ENCODE measurements around the gene BEAN1. TPM values are rescaled to one million over a fixed set of nuclear protein-coding genes. Genes with fewer than 3 reads are reported as not detected.

BEAN1 gene
- total RNA-seq, 1 experiment from 2014 or later = 1.1 TPM

GRCh38 chr16:66405057-66405783, 21.9 kb upstream of the BEAN1 start:
- TF ChIP-seq, protein P1, sequence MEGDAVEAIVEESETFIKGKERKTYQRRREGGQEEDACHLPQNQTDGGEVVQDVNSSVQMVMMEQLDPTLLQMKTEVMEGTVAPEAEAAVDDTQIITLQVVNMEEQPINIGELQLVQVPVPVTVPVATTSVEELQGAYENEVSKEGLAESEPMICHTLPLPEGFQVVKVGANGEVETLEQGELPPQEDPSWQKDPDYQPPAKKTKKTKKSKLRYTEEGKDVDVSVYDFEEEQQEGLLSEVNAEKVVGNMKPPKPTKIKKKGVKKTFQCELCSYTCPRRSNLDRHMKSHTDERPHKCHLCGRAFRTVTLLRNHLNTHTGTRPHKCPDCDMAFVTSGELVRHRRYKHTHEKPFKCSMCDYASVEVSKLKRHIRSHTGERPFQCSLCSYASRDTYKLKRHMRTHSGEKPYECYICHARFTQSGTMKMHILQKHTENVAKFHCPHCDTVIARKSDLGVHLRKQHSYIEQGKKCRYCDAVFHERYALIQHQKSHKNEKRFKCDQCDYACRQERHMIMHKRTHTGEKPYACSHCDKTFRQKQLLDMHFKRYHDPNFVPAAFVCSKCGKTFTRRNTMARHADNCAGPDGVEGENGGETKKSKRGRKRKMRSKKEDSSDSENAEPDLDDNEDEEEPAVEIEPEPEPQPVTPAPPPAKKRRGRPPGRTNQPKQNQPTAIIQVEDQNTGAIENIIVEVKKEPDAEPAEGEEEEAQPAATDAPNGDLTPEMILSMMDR (IDR thresholded peaks at IDR 0.05; ENCODE audit: unreplicated experiment) = no peak
- BruUV-seq (replicated peaks) = no TSS peak
- DNase-seq (ENCODE audit: unreplicated experiment) = no peak
- CTCF ChIA-PET = interaction anchor here (0.6 to 8.9 kb wide), 38 partner anchors 10 to 468 kb away, joined by 3 to 189 read pairs (median 4); partner anchors contain the start of genes CDH5 and CKLF
- intact Hi-C loops (cut with micrococcal nuclease) = loop anchor here (5.0 to 10.0 kb wide), 3 partner anchors 48 to 340 kb away; partner anchors contain the start of genes CKLF and TK2
- no peak overlapping the region for H3K4me3 Mint-ChIP-seq (ENCODE audit: unreplicated experiment)
- H3K27ac Mint-ChIP-seq (ENCODE audit: low read depth, unreplicated experiment) = no peak overlapping the region
- H3K9me3 Mint-ChIP-seq (ENCODE audit: unreplicated experiment) = no peaks in the 10 kb centered on the region
- POLR2A ChIA-PET = interaction anchor here (2.6 kb wide), 1 partner anchor 103 kb away, joined by 13 read pairs; no protein-coding TSS in a partner anchor
- peaks cover 10% of the 10 kb centered on the region for H3K36me3 Mint-ChIP-seq (ENCODE audit: insufficient read depth, unreplicated experiment)
- peaks cover 24% of the 10 kb centered on the region for H3K4me1 Mint-ChIP-seq (ENCODE audit: insufficient read depth, unreplicated experiment)
- H3K27me3 Mint-ChIP-seq (ENCODE audit: insufficient read depth, unreplicated experiment) = no peaks in the 10 kb centered on the region

DNA sequence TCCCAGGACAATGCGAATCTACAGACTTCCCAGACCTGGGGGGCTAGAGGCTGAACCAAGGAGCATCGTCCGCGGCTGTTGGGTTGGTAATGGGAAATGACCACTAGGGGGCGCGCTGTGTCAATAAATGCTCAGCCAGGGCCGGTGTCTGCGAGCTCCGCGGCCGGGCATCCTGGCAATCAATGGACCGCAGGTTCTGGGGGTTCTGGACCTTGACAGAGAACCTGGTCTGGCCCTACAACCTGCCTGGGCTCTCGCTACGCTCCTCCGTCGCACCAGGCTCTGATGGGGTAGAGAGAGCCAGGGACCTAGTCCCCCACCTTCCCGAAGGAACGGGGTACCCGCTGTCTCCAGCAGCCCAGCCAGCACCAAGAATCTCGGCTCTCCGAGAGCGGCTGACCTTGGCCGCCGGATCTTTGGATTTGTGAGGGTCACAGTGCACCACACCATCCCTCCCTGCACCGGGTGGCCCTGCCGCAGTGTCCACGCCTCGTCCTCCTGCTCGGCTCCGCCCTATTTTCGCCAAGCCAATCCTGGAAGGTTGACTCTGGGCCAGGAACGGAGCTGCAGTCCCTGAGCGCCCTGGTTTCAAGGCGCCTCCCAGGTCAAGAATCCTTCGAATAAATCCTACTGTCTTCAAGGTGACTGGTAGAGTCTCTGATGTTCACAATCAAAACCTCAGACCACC, 20.4 kb upstream of the BEAN1 start:
- ChIA-PET POLR2A (interaction anchor here (0.6 to 5.3 kb wide), 19 partner anchors 8 to 461 kb away, joined by 3 to 65 read pairs (median 4); partner anchors contain the start of genes CKLF, CMTM4 and TK2), CTCF (interaction anchor here (0.6 to 8.9 kb wide), 43 partner anchors 8 to 468 kb away, joined by 3 to 189 read pairs (median 4); partner anchors contain the start of gene CKLF)
- peak overlapping the region; percentile 72 for H3K4me3 Mint-ChIP-seq (ENCODE audit: unreplicated experiment)
- peak; percentile 74 for DNase-seq (ENCODE audit: unreplicated experiment)
- H3K4me1 Mint-ChIP-seq (ENCODE audit: insufficient read depth, unreplicated experiment) = peaks cover 24% of the 10 kb centered on the region
- TF ChIP-seq, protein P1 (IDR thresholded peaks at IDR 0.05; ENCODE audit: unreplicated experiment) = peak; percentile 83
- peaks cover 10% of the 10 kb centered on the region for H3K36me3 Mint-ChIP-seq (ENCODE audit: insufficient read depth, unreplicated experiment)
- H3K27ac Mint-ChIP-seq (ENCODE audit: low read depth, unreplicated experiment) = peak overlapping the region; percentile 37
- no peaks in the 10 kb centered on the region for H3K27me3 Mint-ChIP-seq (ENCODE audit: insufficient read depth, unreplicated experiment)
- intact Hi-C loops (cut with micrococcal nuclease) = loop anchor here (1.0 to 10.0 kb wide), 6 partner anchors 49 to 338 kb away; partner anchors contain the start of genes CKLF, CMTM3 and TK2
- BruUV-seq (replicated peaks) = no TSS peak
- peaks cover 6% of the 10 kb centered on the region for H3K9me3 Mint-ChIP-seq (ENCODE audit: unreplicated experiment)

GRCh38 chr16:66408163-66409048, 18.7 kb upstream of the BEAN1 start:
- Mint-ChIP-seq H3K27me3 (ENCODE audit: insufficient read depth, unreplicated experiment) (no peaks in the 10 kb centered on the region), H3K9me3 (ENCODE audit: unreplicated experiment) (peaks cover 6% of the 10 kb centered on the region), H3K27ac (ENCODE audit: low read depth, unreplicated experiment) (peak overlapping the region; percentile 97), H3K4me1 (ENCODE audit: insufficient read depth, unreplicated experiment) (peaks cover 24% of the 10 kb centered on the region), H3K36me3 (ENCODE audit: insufficient read depth, unreplicated experiment) (peaks cover 10% of the 10 kb centered on the region), H3K4me3 (ENCODE audit: unreplicated experiment) (peak overlapping the region; percentile 77)
- intact Hi-C loops (cut with micrococcal nuclease) = loop anchor here (1.0 to 10.0 kb wide), 5 partner anchors 10 to 336 kb away; partner anchors contain the start of genes CKLF and TK2
- TF ChIP-seq, protein P1 (IDR thresholded peaks at IDR 0.05; ENCODE audit: unreplicated experiment) = no peak
- BruUV-seq (replicated peaks) = TSS peak; percentile 28
- ChIA-PET POLR2A (interaction anchor here (0.8 to 5.3 kb wide), 26 partner anchors 12 to 465 kb away, joined by 3 to 65 read pairs (median 4); partner anchors contain the start of genes BEAN1, CKLF and TK2), CTCF (interaction anchor here (0.6 to 8.9 kb wide), 19 partner anchors 24 to 1064 kb away, joined by 3 to 189 read pairs (median 3); no protein-coding TSS in a partner anchor)
- DNase-seq (ENCODE audit: unreplicated experiment) = peak; percentile 87
